ENCODE measurements around the gene DNAJC13.

The DNAJC13 gene

GRCh38 chr3:132486099-132486498 lies 68.8 kb downstream of the DNAJC13 start:
- DNase-seq (ENCODE audit: low read depth), result peak; percentile 65

- DNase-seq (ENCODE audit: low read depth), result no peak
Observed at GRCh38 chr3:132488151-132488550, 70.8 kb downstream of the DNAJC13 start.

DNA sequence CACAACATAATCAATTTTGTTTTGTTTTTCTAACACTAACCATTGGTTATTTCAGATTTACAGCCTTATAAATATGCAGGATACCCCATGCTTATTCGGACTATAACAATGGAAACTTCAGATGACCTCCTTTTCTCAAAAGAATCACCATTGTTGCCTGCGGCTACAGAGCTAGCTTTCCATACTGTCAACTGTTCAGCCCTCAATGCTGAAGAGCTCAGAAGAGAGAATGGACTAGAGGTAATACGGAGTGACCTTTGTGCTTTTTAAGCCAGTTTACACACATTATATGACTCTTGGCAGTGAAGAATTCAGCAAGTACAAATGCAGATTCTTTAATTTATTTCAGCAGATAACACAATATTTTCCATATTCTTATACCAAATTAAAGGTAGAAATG lies 81.8 kb downstream of the DNAJC13 start:
- DNase-seq (ENCODE audit: low read depth), result no peak

DNA sequence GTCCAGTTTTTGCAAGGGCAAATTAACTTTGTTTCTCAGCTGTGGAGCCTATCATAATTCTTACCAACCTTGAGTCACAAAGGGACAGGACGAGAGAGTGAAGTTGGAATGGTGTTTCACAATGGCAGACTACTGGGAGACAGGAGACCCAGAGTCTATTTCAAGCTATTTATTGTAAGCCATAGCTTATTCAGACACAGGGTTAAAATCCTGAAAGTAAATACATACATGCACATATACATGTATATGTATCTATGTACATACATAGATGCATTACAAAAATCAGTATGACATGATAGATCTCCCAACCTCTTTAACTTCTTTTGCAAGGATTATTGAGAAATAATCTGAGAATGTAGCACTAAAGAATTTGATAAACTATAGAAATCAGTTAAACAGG lies 86.3 kb downstream of the DNAJC13 start:
- no peak for DNase-seq (ENCODE audit: low read depth)

- DNase-seq (ENCODE audit: low read depth), result no peak
Observed at GRCh38 chr3:132504375-132504933, 87.2 kb downstream of the DNAJC13 start.

- DNase-seq (ENCODE audit: low read depth), result no peak
Observed at GRCh38 chr3:132507657-132508056, 90.4 kb downstream of the DNAJC13 start.

DNA sequence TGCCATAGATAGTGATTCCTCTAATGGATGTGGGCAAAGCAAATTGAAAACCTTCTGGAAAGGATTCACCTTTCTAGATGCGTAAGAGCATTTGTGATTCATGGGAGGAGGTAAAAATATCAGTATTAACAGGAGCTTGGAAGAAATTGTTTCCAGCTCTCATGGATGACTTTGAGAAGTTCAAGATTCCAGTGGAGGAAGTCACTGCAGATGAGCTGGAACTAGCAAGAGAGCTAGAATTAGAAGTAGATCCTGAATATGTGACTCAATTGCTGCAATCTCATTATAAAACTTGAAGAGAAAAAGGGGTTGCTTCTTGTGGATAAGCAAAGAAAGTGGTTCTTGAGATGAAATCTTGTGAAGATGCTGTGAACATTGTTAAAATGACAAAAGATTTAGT lies 91.8 kb downstream of the DNAJC13 start:
- DNase-seq (ENCODE audit: low read depth), result no peak

GRCh38 chr3:132509506-132509905 lies 92.2 kb downstream of the DNAJC13 start:
- DNase-seq (ENCODE audit: low read depth), result no peak

GRCh38 chr3:132513057-132513456 lies 95.8 kb downstream of the DNAJC13 start:
- DNase-seq (ENCODE audit: low read depth), result no peak

DNA sequence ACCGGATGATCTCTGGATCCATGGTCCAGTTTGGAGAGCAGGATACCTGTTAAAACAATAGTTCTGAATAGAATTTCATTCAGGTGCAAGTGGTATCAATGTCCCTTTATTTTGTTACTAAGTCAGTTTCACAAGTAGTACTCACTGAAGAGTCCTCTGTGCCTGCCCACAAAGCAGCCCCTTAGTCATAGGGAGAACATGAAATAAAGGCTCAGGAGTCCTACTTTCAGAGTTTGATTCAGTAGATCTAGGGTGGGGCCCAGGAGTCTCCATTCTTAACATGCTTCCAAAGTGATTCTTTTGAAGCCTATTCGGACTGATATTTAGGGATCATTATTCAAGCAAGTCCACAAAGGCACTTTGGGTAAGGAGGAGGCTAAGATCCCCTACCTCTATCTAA lies 100.0 kb downstream of the DNAJC13 start:
- no peak for DNase-seq (ENCODE audit: low read depth)

DNA sequence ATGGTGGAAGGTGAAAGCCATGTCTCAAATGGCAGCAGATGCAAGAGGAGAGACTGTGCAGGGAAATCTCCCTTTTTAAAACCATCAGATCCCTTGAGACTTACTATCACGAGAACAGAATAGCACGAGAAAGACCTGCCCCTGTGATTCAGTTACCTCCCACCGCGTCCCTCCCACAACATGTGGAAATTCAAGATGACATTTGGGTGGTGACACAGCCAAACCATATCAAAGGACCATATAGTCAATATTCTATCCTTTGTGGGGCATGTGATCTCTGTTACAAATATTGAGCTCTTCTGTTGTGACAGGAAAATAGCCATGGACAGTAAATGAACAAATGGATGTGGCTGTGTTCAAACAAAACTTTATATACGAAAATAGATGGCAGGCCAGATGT lies 102.6 kb downstream of the DNAJC13 start:
- DNase-seq (ENCODE audit: low read depth), result no peak

DNA sequence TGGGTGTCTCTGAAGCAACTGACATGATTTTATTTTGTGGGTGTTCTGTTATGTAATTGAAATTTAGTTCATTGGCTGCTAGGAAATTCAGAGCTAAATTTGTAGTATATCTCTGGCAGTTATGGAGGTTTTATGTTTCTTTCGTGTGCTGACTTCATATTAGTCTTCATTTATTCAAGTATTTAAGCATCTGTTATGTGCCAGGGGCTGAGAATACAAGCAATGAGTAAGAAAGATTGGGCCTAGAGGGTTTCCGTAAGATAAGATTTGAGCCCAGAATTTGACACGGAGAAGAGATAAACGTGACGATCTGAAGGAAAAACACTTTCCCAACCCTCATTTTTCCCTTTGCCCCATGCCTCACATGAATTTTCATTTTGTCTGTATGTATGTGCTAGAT lies 104.6 kb downstream of the DNAJC13 start:
- no peak for DNase-seq (ENCODE audit: low read depth)

DNA sequence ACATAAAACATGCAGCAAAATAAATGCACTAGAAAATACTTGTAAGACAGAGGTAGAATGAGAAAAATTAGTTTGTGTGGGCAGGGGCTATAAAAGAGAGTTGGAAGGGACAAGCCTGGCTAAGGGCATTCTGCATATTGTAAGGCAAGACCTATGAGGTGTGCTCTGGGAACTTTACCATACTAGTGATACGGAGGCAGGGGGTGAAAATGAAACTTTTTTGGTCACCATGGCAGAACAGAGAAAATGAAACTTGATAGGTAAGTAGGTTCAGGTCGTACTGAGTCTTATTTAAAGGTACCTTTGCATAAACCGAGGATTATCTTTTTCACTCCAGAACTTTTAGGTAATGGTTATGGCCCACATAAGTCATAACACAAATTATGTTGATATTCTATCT lies 105.1 kb downstream of the DNAJC13 start:
- DNase-seq (ENCODE audit: low read depth), result no peak

DNA sequence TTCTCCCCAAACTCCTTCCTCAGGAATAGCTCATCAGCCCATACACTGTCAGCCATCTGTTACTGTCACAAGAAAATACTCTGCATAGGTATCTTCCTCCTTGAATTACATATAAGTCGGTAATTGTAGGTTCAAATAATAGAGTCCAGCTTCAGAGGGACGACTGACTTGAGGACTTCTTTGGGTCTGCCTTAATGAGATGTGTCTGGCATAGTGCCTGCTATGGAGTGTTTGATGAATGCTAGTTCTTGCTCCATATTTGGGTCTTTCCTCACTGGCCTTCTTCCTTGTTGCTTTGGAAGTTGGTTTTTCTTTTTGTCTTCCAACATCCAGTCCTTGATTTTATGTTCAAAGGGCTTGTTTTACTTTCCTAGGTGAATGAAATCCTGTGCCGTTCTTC lies 113.3 kb downstream of the DNAJC13 start:
- DNase-seq (ENCODE audit: low read depth), result no peak

DNA sequence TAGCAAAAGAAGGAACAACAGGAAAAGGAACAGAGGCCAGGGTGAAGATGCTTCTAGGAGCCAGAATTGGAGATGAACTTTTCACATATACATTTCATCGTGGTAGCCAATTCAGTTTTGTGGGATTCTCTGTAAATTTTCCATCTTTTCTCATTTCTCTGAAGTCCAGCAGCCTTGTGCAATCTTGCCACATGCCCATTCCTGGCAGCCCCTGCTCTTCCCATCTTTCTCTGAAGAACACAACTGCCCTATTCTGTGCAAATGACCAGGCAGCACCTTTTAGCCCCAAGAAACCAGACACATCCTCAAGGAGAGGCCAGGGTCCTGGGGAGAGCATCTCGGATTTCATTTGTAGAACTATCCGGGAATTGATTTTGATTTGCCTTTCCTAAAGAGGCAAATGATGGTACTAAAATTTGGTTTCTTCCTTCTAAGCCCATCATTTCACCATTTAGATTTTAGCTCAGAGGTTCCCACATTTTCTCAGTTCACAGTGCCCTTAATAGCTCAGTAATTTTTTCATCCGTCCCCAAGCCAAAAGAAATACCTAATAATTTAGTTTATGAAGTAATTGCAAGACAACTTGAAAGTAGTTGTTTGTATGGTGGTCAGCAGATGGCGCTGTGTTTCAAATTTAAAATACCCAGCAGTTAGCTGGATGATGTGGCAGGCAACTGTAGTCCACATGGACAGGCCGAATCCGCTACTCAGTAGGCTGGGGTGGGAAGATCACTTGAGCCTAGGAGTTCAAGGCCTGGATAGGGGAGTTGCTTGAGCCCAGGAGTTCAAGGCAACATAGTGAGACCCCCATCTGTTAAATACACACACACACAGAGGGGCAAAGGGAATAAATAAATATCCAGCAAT lies 118.5 kb downstream of the DNAJC13 start:
- peak; percentile 86 for DNase-seq (ENCODE audit: low read depth)

GRCh38 chr3:132536442-132537153 lies 119.3 kb downstream of the DNAJC13 start:
- DNase-seq (ENCODE audit: low read depth), result no peak

- no peak for DNase-seq (ENCODE audit: low read depth)
Observed at GRCh38 chr3:132537297-132537696, 120.0 kb downstream of the DNAJC13 start.

- DNase-seq (ENCODE audit: low read depth), result no peak
Observed at GRCh38 chr3:132538072-132538471, 120.8 kb downstream of the DNAJC13 start.

GRCh38 chr3:132539681-132540080 lies 122.4 kb downstream of the DNAJC13 start:
- no peak for DNase-seq (ENCODE audit: low read depth)

- DNase-seq (ENCODE audit: low read depth), result no peak
Observed at GRCh38 chr3:132542577-132542976, 125.3 kb downstream of the DNAJC13 start.

DNA sequence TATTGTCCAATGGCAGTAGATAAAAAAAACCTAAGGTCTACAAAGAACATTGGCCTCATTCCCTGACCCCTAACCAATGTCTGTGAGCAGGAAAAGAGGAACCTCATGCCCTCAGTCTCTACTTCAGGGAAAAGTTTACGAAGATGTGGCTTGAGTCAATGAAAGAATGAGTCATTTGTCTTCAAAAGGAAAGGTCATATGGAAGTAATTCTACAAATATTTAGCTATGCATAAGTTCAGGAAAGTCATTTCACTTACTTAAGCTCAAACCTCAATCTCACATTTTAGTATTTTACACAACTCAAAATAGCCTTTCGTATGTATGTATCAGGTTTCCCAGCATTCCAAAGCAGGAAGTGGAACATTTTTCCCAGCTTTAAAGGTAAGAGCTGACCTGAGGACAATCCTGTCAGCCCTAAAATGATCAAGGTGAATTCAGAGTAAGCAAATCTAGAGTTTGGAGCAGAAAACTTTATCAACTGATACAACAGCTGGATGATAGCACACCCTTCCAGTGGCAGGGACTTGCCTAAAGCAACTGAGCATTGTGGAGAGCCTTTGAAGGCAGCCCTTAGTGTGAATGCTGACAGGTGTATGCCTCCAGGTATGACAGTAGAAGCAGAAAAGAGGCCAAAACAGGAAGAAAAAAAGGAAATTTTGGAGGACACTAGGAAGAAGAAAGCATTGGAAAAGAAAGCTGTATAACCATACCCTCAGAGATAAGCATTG lies 125.9 kb downstream of the DNAJC13 start:
- DNase-seq (ENCODE audit: low read depth), result peak; percentile 89

GRCh38 chr3:132544130-132544529 lies 126.8 kb downstream of the DNAJC13 start:
- no peak for DNase-seq (ENCODE audit: low read depth)
